NB4 (cell line): ENCODE measurements around the gene RARRES2.

Experiments used
- MYC ChIP-seq: IDR thresholded peaks from 2 replicates; pipeline ENCODE4 v1.6.1; 2011; ENCODE audit warnings: low read depth, low read length
- POLR2A ChIP-seq: IDR thresholded peaks from 2 replicates; pipeline ENCODE4 v1.6.1; 2011; ENCODE audit warnings: mild to moderate bottlenecking; ENCODE audit not compliant: insufficient read length; ENCODE audit errors: extremely low read depth
- TF ChIP-seq, protein P1 (sequence below): IDR thresholded peaks from one replicate; pipeline ENCODE4 v1.5.1; 2012; ENCODE audit warnings: low read depth, low read length
- TF ChIP-seq, protein P2 (sequence below): IDR thresholded peaks from 2 replicates; pipeline ENCODE4 v1.6.1; 2011; ENCODE audit warnings: low read depth, low read length

- TF ChIP-seq POLR2A (no peak), MYC (peak; percentile 100)
- TF ChIP-seq, protein P1, sequence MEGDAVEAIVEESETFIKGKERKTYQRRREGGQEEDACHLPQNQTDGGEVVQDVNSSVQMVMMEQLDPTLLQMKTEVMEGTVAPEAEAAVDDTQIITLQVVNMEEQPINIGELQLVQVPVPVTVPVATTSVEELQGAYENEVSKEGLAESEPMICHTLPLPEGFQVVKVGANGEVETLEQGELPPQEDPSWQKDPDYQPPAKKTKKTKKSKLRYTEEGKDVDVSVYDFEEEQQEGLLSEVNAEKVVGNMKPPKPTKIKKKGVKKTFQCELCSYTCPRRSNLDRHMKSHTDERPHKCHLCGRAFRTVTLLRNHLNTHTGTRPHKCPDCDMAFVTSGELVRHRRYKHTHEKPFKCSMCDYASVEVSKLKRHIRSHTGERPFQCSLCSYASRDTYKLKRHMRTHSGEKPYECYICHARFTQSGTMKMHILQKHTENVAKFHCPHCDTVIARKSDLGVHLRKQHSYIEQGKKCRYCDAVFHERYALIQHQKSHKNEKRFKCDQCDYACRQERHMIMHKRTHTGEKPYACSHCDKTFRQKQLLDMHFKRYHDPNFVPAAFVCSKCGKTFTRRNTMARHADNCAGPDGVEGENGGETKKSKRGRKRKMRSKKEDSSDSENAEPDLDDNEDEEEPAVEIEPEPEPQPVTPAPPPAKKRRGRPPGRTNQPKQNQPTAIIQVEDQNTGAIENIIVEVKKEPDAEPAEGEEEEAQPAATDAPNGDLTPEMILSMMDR, result peak; percentile 98
- TF ChIP-seq, protein P2, sequence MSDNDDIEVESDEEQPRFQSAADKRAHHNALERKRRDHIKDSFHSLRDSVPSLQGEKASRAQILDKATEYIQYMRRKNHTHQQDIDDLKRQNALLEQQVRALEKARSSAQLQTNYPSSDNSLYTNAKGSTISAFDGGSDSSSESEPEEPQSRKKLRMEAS, result peak; percentile 99
Measured at GRCh38 chr7:150388709-150389531, 47.5 kb upstream of the RARRES2 start.
